Loucy (cell line): ENCODE data around the gene PRSS38.

Source experiments
- H2AFZ ChIP-seq: fragments of 200-600 bp; sonication (generic); 2 replicates; pipeline ENCODE4 v1.6.0; 2016; ENCODE audit warnings: antibody characterized with exemption, mild to moderate bottlenecking, low read length, moderate library complexity
- H3F3A ChIP-seq: fragments of 200-600 bp; 2 replicates; pipeline ENCODE4 v1.6.0; 2016; ENCODE audit warnings: antibody characterized with exemption, low read depth, mild to moderate bottlenecking
- H3K27me3 ChIP-seq: fragments of 200-600 bp; sonication (generic); 2 replicates; pipeline ENCODE4 v1.6.1; 2014; ENCODE audit warnings: low read length, mild to moderate bottlenecking; ENCODE audit not compliant: insufficient read depth, poor library complexity, severe bottlenecking
- H3K36me3 ChIP-seq: fragments of 200-600 bp; sonication (generic); 2 replicates; pipeline ENCODE4 v1.6.1; 2016; ENCODE audit warnings: low read length; ENCODE audit not compliant: insufficient read depth
- H3K4me1 ChIP-seq: fragments of 200-600 bp; sonication (generic); 2 replicates; pipeline ENCODE4 v1.5.1; 2014; ENCODE audit warnings: low read length, mild to moderate bottlenecking; ENCODE audit not compliant: insufficient read depth, poor library complexity, severe bottlenecking
- H3K4me2 ChIP-seq: fragments of 200-600 bp; sonication (generic); 2 replicates; pipeline ENCODE4 v1.6.0; 2014; ENCODE audit warnings: antibody characterized with exemption, low read length, low read depth, mild to moderate bottlenecking; ENCODE audit not compliant: poor library complexity, severe bottlenecking
- H3K4me3 ChIP-seq: fragments of 200-600 bp; sonication (generic); 2 replicates; pipeline ENCODE4 v1.5.1; 2014; ENCODE audit warnings: low read length, mild to moderate bottlenecking, mixed read lengths; ENCODE audit not compliant: poor library complexity, severe bottlenecking
- H3K79me2 ChIP-seq: fragments of 200-600 bp; sonication (generic); 2 replicates; pipeline ENCODE4 v1.6.1; 2014; ENCODE audit warnings: low read length; ENCODE audit not compliant: insufficient read depth
- H3K9ac ChIP-seq: fragments of 200-600 bp; sonication (generic); 2 replicates; pipeline ENCODE4 v1.6.0; 2014; ENCODE audit warnings: mild to moderate bottlenecking, low read depth, low read length, moderate library complexity; ENCODE audit not compliant: poor library complexity, severe bottlenecking
- H3K9me2 ChIP-seq: fragments of 200-600 bp; sonication (generic); replicated peaks from 2 replicates; pipeline ENCODE4 v1.6.1; 2016; ENCODE audit warnings: low read depth, low read length, mixed read lengths
- H3K9me3 ChIP-seq: fragments of 200-600 bp; sonication (generic); 2 replicates; pipeline ENCODE4 v1.6.1; 2014; ENCODE audit warnings: mild to moderate bottlenecking, antibody characterized with exemption, low read length, low read depth; ENCODE audit not compliant: insufficient read depth
- H4K20me1 ChIP-seq: fragments of 200-600 bp; sonication (generic); 2 replicates; pipeline ENCODE4 v1.6.0; 2014; ENCODE audit warnings: antibody characterized with exemption, low read length, mild to moderate bottlenecking; ENCODE audit not compliant: insufficient read depth, poor library complexity, severe bottlenecking
- EZH2phosphoT487 ChIP-seq: fragments of 200-600 bp; IDR thresholded peaks from 2 replicates; pipeline ENCODE4 v1.6.1; 2018; ENCODE audit warnings: antibody characterized with exemption, mild to moderate bottlenecking, moderate library complexity, borderline replicate concordance
- TF ChIP-seq, protein P1 (sequence below): fragments of 200-600 bp; sonication (generic); conservative IDR thresholded peaks from 2 replicates; pipeline ENCODE4 v1.5.1; 2014; ENCODE audit warnings: mild to moderate bottlenecking, antibody characterized with exemption, low read length

PRSS38 gene

DNA sequence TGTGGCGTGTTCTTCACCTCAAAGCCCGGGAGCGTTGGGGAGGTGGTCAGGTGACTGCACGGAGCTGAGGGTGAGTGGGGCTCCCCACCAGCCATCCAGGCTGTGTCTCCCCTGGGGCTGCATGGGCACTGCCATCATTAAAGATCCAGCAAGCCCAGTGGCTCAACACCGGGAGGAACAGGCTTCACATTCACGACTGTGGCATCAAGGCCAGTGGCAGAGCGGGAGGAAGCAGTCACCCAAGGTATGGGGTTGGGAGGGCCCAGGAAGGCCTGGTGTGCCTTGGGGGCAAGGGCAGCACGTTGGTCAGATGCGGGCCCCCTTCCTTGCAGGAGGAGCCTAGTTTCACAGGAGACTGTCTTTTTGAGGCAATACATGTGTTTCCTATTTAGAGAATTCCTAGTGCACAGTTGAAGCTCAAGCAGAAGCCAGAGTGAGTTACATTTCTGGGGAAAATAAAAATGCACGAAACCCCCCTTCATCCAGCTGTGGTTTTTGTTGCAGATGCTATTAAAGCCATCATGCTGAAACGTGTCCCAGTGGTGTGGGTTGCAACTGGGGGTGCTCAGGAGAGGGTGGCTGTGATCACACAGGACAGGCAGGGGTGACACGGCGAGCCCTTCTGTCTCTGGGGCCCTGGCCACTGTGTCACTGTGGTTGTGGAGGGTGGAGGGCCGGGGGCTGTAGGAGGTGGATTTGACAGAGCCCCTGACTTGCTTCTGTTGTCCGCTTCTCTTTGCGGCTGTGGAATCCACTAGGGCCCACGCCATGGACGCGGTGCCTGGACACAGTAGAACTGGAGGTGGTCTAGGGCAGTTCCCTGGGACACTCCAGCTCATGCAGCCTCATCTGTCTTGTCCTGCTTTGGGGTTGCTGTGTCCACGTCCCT, 46.2 kb upstream of the PRSS38 start:
- H4K20me1 ChIP-seq = peaks cover 11% of the 10 kb centered on the region
- H3K27me3 ChIP-seq = no peaks in the 10 kb centered on the region
- no peaks in the 10 kb centered on the region for H3K9me2 ChIP-seq
- H3K36me3 ChIP-seq = peaks cover 50% of the 10 kb centered on the region; the same call in 1 of the 2 replicates
- peaks cover 9% of the 10 kb centered on the region; the same call in 1 of the 2 replicates for H3K79me2 ChIP-seq
- no peak overlapping the region for H3K9ac ChIP-seq
- no peak for TF ChIP-seq EZH2phosphoT487
- TF ChIP-seq, protein P1, sequence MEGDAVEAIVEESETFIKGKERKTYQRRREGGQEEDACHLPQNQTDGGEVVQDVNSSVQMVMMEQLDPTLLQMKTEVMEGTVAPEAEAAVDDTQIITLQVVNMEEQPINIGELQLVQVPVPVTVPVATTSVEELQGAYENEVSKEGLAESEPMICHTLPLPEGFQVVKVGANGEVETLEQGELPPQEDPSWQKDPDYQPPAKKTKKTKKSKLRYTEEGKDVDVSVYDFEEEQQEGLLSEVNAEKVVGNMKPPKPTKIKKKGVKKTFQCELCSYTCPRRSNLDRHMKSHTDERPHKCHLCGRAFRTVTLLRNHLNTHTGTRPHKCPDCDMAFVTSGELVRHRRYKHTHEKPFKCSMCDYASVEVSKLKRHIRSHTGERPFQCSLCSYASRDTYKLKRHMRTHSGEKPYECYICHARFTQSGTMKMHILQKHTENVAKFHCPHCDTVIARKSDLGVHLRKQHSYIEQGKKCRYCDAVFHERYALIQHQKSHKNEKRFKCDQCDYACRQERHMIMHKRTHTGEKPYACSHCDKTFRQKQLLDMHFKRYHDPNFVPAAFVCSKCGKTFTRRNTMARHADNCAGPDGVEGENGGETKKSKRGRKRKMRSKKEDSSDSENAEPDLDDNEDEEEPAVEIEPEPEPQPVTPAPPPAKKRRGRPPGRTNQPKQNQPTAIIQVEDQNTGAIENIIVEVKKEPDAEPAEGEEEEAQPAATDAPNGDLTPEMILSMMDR = no peak
- H3K4me1 ChIP-seq = peaks cover 26% of the 10 kb centered on the region
- no peak overlapping the region for H2AFZ ChIP-seq
- no peaks in the 10 kb centered on the region for H3K9me3 ChIP-seq
- no peak overlapping the region for H3K4me3 ChIP-seq
- H3F3A ChIP-seq = peaks cover 9% of the 10 kb centered on the region
- H3K4me2 ChIP-seq = no peak overlapping the region

DNA sequence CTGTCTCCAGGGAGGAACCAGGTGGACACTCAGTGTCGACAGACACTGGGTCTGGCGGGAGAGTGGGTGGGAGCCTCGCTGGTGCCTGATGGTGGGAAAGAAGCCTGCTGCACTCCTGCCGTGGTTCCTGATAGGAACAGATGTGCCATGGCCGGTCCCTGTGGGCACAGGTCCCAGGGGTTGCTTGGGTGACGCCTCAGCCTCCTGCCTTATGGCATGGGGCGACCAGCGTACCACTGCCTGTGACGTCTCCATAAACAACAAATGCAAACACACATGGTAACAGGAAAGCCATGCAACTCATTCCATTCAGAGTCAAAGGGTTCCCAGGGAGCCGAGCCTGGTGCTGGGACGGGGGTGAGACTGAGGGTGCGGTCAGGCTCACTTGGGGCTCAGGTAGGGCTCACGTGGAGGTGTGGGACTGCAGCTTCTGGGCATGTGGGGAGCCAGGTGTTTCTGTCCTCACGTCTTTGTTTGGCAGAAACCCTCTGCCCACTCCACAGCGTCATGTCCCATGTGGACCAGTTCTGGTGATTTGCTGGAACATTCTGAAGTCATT, 45.5 kb upstream of the PRSS38 start:
- peaks cover 7% of the 10 kb centered on the region; the same call in 1 of the 2 replicates for H3K79me2 ChIP-seq
- peaks cover 11% of the 10 kb centered on the region for H4K20me1 ChIP-seq
- H3K9me3 ChIP-seq = no peaks in the 10 kb centered on the region
- H3K36me3 ChIP-seq = peaks cover 48% of the 10 kb centered on the region; the same call in 1 of the 2 replicates
- peaks cover 24% of the 10 kb centered on the region for H3K4me1 ChIP-seq
- H2AFZ ChIP-seq = no peak overlapping the region
- TF ChIP-seq, protein P1 = no peak
- no peak for TF ChIP-seq EZH2phosphoT487
- H3K4me3 ChIP-seq = no peak overlapping the region
- no peaks in the 10 kb centered on the region for H3K9me2 ChIP-seq
- H3K27me3 ChIP-seq = no peaks in the 10 kb centered on the region
- H3K9ac ChIP-seq = no peak overlapping the region
- H3F3A ChIP-seq = peaks cover 9% of the 10 kb centered on the region
- H3K4me2 ChIP-seq = no peak overlapping the region

DNA sequence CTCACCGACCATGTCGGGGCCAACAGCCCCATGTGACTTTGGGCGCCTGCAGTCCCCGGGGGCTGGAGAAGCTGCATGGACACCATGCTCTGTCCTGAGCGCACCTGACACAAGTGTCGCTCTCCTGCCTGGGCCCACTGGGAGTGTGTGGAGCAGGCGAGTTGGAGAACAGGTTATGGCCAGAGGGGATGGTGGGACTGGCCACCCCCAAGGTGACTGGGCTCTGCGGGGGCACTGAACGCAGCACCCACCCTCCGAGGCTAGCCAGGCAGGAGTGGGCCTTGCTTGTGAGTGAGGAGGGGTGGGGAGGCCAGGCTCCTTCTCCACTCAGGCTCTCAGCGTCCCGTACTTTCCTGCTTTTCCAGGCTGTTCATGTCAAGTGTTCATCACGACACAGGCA, 44.7 kb upstream of the PRSS38 start:
- H3K9me2 ChIP-seq = no peaks in the 10 kb centered on the region
- peaks cover 9% of the 10 kb centered on the region for H3F3A ChIP-seq
- H3K27me3 ChIP-seq = no peaks in the 10 kb centered on the region
- no peaks in the 10 kb centered on the region for H3K9me3 ChIP-seq
- no peak overlapping the region for H2AFZ ChIP-seq
- H3K4me2 ChIP-seq = no peak overlapping the region
- H3K4me1 ChIP-seq = peaks cover 16% of the 10 kb centered on the region
- H3K79me2 ChIP-seq = no peaks in the 10 kb centered on the region
- peaks cover 4% of the 10 kb centered on the region for H4K20me1 ChIP-seq
- no peak overlapping the region for H3K4me3 ChIP-seq
- H3K9ac ChIP-seq = no peak overlapping the region
- TF ChIP-seq, protein P1 = no peak
- H3K36me3 ChIP-seq = peaks cover 45% of the 10 kb centered on the region; the same call in 1 of the 2 replicates
